Mucosa of rectum (tissue), 2 donors: ENCODE results near the gene PRDM2.

Source experiments
- H3K27ac ChIP-seq, 2 donors: one replicate each; pipeline ENCODE4 v1.7.0; 2013; ENCODE audit warnings: inconsistent platforms in 2 of 2, low read depth in 2 of 2, low read length in 2 of 2
- H3K27me3 ChIP-seq, 2 donors: one replicate each; pipeline ENCODE4 v1.7.0; 2013; ENCODE audit warnings: low read length in 2 of 2; ENCODE audit not compliant: control insufficient read depth in 2 of 2, insufficient read depth in 2 of 2
- H3K36me3 ChIP-seq, 2 donors: one replicate each; pipeline ENCODE4 v1.7.0; 2013; ENCODE audit warnings: low read length in 2 of 2; ENCODE audit not compliant: control insufficient read depth in 2 of 2, insufficient read depth in 2 of 2
- H3K4me1 ChIP-seq, 2 donors: one replicate each; pipeline ENCODE4 v1.7.0; 2013; ENCODE audit warnings: low read length in 2 of 2, mild to moderate bottlenecking in 1 of 2; ENCODE audit not compliant: control insufficient read depth in 2 of 2, insufficient read depth in 2 of 2
- H3K4me3 ChIP-seq, 2 donors: one replicate each; pipeline ENCODE4 v1.7.0; 2013; ENCODE audit warnings: low read length in 2 of 2
- H3K9ac ChIP-seq, 2 donors: one replicate each; pipeline ENCODE4 v1.7.0; 2013; ENCODE audit warnings: low read length in 2 of 2, low read depth in 1 of 2, mild to moderate bottlenecking in 1 of 2
- H3K9me3 ChIP-seq, 2 donors: one replicate each; pipeline ENCODE4 v1.7.0; 2013; ENCODE audit warnings: low read length in 2 of 2; ENCODE audit not compliant: control insufficient read depth in 2 of 2
- donor health status: healthy.
- donor health status: Normal muscosa, but diverticular disease.

The PRDM2 gene

GRCh38 chr1:13819642-13820041 is 119.7 kb downstream of the PRDM2 start:
- Histone ChIP-seq H3K4me3 (no peak overlapping the region), H3K9ac (no peak overlapping the region), H3K27me3 (no peaks in the 10 kb centered on the region), H3K9me3 (no peaks in the 10 kb centered on the region), H3K27ac (no peak overlapping the region), H3K4me1 (no peaks in the 10 kb centered on the region), H3K36me3 (peaks cover 3 to 8% of the 10 kb centered on the region in 2 donors)

- H3K27me3 ChIP-seq, result no peaks in the 10 kb centered on the region
- H3K9ac ChIP-seq, result no peak overlapping the region
- H3K9me3 ChIP-seq, result no peaks in the 10 kb centered on the region
- H3K4me3 ChIP-seq, result no peak overlapping the region
- no peak overlapping the region for H3K27ac ChIP-seq
- H3K4me1 ChIP-seq, result no peaks in the 10 kb centered on the region
- H3K36me3 ChIP-seq, result peaks cover 3 to 8% of the 10 kb centered on the region in 2 donors
Observed at GRCh38 chr1:13820055-13820454, 120.1 kb downstream of the PRDM2 start.

- H3K27me3 ChIP-seq, result no peaks in the 10 kb centered on the region
- no peaks in the 10 kb centered on the region for H3K4me1 ChIP-seq
- no peak overlapping the region for H3K9ac ChIP-seq
- no peaks in the 10 kb centered on the region for H3K9me3 ChIP-seq
- H3K4me3 ChIP-seq, result no peak overlapping the region
- H3K36me3 ChIP-seq, result peaks cover 3 to 8% of the 10 kb centered on the region in 2 donors
- no peak overlapping the region for H3K27ac ChIP-seq
Observed at GRCh38 chr1:13820456-13820855, 120.5 kb downstream of the PRDM2 start.

- H3K9me3 ChIP-seq, result no peaks in the 10 kb centered on the region
- H3K27me3 ChIP-seq, result peaks cover 0 to 2% of the 10 kb centered on the region in 2 donors
- peaks cover 3 to 5% of the 10 kb centered on the region in 2 donors for H3K36me3 ChIP-seq
- H3K4me3 ChIP-seq, result no peak overlapping the region
- H3K9ac ChIP-seq, result no peak overlapping the region
- H3K27ac ChIP-seq, result no peak overlapping the region
- H3K4me1 ChIP-seq, result no peaks in the 10 kb centered on the region
Observed at GRCh38 chr1:13823126-13823880, 123.3 kb downstream of the PRDM2 start.

GRCh38 chr1:13823936-13824335 is 123.9 kb downstream of the PRDM2 start:
- Histone ChIP-seq H3K4me3 (no peak overlapping the region), H3K27ac (no peak overlapping the region), H3K27me3 (peaks cover 0 to 2% of the 10 kb centered on the region in 2 donors), H3K9ac (no peak overlapping the region), H3K4me1 (peaks cover 0 to 5% of the 10 kb centered on the region in 2 donors), H3K36me3 (peaks cover 3 to 4% of the 10 kb centered on the region in 2 donors), H3K9me3 (no peaks in the 10 kb centered on the region)

GRCh38 chr1:13824626-13825025 is 124.6 kb downstream of the PRDM2 start:
- Histone ChIP-seq H3K4me1 (peaks cover 2 to 11% of the 10 kb centered on the region in 2 donors), H3K27ac (no peak overlapping the region), H3K4me3 (no peak overlapping the region), H3K36me3 (peaks cover 3% of the 10 kb centered on the region in 2 donors), H3K9ac (no peak overlapping the region), H3K9me3 (no peaks in the 10 kb centered on the region), H3K27me3 (peaks cover 0 to 2% of the 10 kb centered on the region in 2 donors)

GRCh38 chr1:13825033-13825432 is 125.0 kb downstream of the PRDM2 start:
- no peaks in the 10 kb centered on the region for H3K9me3 ChIP-seq
- H3K27ac ChIP-seq, result no peak overlapping the region
- H3K9ac ChIP-seq, result no peak overlapping the region
- H3K4me1 ChIP-seq, result peaks cover 2 to 11% of the 10 kb centered on the region in 2 donors
- peaks cover 0 to 2% of the 10 kb centered on the region in 2 donors for H3K27me3 ChIP-seq
- H3K36me3 ChIP-seq, result peaks cover 3% of the 10 kb centered on the region in 2 donors
- no peak overlapping the region for H3K4me3 ChIP-seq

- Histone ChIP-seq H3K27me3 (peaks cover 0 to 2% of the 10 kb centered on the region in 2 donors), H3K27ac (no peak overlapping the region), H3K36me3 (peaks cover 3% of the 10 kb centered on the region in 2 donors), H3K4me3 (no peak overlapping the region), H3K9me3 (no peaks in the 10 kb centered on the region), H3K4me1 (peaks cover 2 to 13% of the 10 kb centered on the region in 2 donors), H3K9ac (no peak overlapping the region)
Observed at GRCh38 chr1:13826009-13826408, 126.0 kb downstream of the PRDM2 start.

GRCh38 chr1:13826591-13826990 is 126.6 kb downstream of the PRDM2 start:
- no peaks in the 10 kb centered on the region for H3K9me3 ChIP-seq
- H3K27ac ChIP-seq, result no peak overlapping the region
- H3K27me3 ChIP-seq, result peaks cover 0 to 2% of the 10 kb centered on the region in 2 donors
- no peak overlapping the region for H3K4me3 ChIP-seq
- H3K9ac ChIP-seq, result no peak overlapping the region
- H3K4me1 ChIP-seq, result peaks cover 2 to 14% of the 10 kb centered on the region in 2 donors
- H3K36me3 ChIP-seq, result peaks cover 3% of the 10 kb centered on the region in 2 donors

- peak overlapping the region; percentile 62 to 71 for H3K4me3 ChIP-seq
- peaks cover 0 to 2% of the 10 kb centered on the region in 2 donors for H3K27me3 ChIP-seq
Observed at GRCh38 chr1:13828454-13829151, 128.6 kb downstream of the PRDM2 start.

More at GRCh38 chr1:13828454-13829151, 128.6 kb downstream of the PRDM2 start:
- H3K36me3 ChIP-seq, result no peaks in the 10 kb centered on the region
- H3K9me3 ChIP-seq, result no peaks in the 10 kb centered on the region
- H3K9ac ChIP-seq, result peak overlapping the region; percentile 60 to 69
- peaks cover 6 to 17% of the 10 kb centered on the region in 2 donors for H3K4me1 ChIP-seq
- peak overlapping the region; percentile 70 to 72 for H3K27ac ChIP-seq
